DMS114 treated with DMSO at 0.1 percent for 48 hours (cell line): Measurements from ENCODE around the gene ADPRM.

Experiments
- DNase-seq: peaks from one replicate; lab custom pipeline; 2025; ENCODE audit not compliant: unreplicated experiment; lab: John Stamatoyannopoulos, UW

ADPRM gene

DNA sequence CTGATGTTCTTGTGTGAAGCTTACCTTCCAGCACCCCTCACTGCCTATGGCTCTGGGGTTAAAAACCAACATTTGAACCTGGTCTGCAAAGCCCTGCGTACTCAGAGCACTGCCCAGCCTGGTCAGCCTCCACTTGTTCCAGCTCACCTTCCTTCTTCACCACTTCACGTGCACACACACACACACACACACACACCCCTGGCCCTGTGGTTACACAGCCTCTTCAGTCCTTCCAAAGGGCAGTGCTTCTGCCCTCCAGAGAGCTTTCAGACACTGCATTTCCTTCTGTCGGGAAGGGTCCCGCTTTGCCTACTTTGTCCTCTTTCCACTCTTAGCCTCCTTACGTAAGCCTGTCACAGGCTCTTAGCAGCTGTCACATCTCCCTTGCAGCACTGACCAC, 42.0 kb downstream of the ADPRM start:
- DNase-seq: no peak

DNA sequence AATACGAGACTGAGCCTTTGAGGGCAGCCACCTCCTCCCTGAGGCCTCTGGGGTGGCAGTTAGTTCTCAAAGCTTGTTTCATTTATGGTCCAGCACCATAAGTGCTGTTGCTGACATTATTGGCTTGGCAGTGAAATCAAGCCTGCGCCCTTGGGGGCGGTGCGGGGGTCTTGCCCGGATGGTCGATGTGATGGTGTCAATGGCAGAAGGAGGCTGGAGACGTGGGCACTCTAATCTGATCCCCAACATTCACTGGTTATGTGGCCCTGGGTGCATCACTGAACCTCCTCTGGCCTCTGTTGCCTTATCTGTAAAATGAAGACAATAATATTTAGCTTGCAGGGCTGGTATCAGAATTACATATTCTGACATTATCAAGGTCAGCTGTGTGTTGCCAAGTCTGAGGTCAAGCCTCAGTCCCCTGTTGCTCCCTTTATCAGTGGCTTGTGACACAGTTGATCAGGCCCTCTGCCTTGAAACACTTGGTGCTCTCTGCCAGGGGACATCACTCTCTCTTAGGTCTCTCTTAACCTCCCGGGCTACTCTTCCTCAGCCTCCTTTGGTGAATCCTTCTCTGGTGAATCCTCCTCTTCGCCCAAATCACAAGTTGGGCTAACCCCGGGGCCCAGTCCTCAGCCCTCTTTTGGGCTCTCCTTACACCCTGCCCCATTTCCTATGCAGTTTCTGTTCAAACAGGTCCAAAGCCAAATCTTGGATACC, 44.2 kb downstream of the ADPRM start:
- DNase-seq: no peak

DNA sequence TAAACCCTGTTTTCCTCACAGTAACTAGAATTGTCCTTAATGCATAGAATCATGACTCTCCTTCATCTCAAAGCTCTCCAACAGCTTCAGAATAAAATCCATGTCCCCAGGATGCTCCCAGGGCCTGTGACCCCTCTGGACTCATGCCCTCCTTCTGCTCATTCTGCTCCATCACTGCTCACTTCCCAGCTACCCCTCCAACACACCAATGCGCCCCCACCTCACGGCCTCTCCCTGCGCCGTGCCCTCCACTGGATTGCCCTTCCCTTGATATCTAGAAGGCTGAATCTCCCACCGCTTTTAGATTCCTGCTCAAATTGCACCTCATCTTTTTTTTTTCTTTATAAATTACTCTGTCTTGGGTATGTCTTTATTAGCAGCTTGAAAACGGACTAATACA, 45.0 kb downstream of the ADPRM start:
- no peak for DNase-seq

DNA sequence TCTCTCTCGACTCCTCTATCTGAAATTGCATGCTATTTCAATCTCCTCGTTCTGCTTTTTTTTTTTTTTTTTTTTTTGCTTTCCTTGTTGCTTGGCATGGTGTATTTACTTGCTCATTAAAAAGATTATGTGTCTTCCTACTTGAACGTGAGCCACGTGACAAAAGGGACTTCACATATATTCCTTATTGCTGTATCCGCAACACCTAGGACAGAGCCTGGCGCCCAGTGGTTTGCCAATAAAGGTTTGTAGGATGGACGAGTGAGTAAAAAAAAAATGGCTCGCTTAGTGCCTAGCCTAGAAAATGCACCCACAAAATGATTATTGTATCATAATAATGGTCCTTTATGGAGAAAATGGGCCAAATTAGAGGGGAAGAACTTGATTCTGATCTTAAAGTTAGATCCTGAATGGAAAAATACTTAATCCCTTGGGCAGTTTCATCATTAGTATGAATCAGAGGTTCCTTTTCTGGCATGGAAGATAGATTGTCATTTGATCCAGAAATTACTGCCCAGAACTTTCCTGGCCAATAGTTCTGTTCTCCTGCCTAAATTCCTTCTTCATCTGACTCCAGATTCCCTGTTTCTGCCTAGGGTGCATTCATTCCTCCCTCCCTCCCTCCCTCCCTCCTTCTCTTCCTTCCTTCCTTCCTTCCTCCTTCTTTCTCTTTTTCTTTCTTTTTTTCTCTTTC, 46.1 kb downstream of the ADPRM start:
- no peak for DNase-seq

DNA sequence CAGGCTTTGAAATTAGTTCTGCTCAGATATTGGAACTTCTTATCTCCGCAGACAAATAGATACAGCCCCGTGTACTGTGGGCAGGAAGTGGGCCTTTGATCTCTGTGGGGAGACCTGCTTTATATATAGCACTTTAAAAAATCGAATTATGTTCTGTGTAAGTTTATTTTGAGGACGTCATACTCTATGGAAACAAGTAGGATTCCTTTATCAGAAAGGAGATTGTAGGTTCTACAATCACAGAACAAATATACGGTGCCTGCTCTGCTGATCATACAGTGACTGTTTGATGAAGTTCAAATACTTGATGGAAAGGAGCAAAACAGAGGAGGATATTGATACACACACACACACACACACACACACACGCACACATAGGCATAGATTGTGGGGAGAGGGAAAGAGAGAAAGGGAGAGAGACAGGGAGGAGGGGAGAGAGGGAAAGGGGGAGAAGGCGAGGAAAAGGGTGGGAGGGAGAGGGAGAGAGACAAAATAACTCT, 47.2 kb downstream of the ADPRM start:
- no peak for DNase-seq

DNA sequence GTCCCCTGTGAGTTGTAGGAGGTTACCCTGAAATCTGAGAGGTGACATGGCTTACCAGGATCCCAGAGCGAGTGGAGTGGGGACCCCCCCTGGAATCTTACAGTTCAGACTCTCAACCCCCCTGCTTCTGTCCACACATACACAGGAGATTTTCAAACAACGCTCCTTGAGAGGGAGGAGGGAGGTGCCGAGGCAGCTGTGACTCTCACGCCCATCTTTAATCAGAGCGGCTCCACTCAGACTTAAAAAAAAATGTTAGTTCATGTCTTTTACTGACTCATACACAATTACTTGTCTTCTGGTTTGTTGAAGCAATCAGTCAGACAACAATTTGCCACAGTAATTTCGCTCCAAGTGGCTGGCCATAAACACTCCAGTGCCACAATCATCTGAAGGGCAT, 47.8 kb downstream of the ADPRM start:
- no peak for DNase-seq

DNA sequence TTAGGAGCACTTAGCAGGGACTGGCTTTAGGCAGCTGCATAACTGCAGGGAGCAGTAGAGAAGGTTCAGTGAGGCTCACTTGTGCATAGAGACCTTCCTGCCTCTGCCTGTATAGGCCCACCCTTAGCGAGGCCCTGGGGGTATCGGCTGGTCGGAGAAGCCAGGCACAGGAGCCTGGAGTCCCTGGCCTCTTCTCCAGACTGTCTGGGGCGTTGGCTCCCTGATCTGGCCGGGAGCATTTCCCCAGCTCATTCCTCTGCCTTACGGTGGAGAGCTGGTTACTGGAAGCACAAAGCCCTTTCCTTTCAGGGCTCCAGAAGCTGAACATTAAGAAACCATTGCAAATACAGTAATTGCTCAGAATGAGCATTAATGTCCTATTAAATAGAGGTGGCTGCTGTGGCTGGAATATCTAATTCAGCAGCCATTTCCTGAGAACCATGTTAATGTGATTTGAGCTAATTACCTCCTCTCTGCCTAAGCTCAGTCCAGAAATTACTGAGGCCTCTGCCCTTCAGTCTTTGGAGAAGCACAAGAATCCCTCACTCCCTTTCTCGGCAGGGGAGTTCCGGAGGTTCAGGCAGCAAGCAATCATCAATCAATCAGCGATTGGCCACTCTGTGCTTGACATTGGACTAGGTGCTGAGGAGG, 51.3 kb downstream of the ADPRM start:
- no peak for DNase-seq

DNA sequence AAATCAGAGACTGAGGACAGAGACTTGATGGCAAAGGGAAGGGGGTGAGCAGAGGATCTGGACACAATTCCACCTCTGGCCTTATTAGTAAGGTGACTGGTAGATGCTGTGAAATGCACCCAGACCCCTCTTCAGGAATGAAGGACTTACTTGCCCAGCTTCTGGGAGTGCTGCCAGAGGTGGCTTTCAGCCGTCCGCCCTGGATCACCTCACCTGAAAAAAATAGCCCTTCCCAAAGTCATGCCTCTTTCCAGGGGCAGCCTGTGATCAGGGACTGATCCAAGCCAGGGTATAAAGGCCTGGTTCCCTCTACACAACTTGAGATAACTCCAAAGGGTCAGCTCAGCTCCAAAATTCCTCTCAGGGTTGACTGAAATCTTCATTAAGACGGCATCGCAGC, 52.8 kb downstream of the ADPRM start:
- no peak for DNase-seq

DNA sequence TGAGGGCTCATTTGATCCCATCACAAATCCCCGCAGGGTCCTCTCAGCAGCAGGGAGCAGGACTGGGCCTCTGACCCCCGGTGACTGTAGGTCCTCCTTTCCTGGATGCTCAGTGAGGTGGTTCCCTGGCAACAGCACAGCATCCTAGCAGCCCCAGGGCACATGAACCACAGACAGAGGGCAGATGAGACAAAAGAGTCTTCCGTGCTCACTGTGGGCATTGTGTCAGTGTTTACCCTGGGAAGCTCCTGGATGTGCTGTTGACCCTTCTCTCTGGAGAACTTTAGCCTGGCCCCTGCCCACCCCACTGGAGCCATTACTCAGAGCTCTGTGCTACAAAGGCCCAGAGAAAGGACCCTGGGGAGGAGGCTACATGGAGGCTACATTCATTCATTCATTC, 54.2 kb downstream of the ADPRM start:
- no peak for DNase-seq

DNA sequence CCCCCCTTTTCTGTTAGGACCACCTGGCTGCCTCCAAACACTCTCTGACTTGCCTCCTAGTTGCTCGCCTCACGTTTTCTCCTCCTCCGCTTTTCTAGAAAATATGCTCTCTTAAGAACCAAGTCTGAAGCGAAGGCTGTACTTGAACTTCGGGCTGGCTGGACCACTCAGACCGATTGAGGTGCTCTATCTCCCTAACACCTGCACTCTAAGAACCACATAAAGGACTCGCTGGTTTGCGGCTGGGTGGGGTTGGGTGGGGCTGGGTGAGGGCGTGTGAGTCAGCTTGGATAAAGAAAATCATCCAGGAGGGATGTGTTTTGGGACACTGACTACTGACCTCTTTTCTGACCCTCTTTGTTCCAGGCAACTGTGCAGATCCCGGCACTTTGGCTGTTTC, 55.3 kb downstream of the ADPRM start:
- no peak for DNase-seq

DNA sequence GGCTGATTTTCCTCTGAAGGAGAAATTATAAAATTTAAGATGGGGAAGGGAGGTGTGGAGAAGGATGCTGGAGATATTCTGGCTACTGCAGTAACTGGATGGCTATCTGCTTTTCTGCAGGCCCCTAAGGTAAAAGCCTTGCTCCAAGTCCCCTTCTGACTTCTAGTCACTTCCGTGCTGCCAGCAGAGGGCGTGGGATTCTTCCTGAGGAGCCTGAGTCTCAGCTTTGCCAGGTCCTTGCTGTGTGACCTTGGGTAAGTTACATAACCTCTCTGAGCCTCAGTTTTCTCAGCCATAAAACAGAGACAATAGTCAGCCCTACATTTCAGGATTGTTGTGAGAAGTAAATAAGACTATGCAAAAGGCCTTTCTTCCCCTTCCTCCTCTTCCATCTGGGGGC, 56.7 kb downstream of the ADPRM start:
- peak; percentile 11 for DNase-seq

DNA sequence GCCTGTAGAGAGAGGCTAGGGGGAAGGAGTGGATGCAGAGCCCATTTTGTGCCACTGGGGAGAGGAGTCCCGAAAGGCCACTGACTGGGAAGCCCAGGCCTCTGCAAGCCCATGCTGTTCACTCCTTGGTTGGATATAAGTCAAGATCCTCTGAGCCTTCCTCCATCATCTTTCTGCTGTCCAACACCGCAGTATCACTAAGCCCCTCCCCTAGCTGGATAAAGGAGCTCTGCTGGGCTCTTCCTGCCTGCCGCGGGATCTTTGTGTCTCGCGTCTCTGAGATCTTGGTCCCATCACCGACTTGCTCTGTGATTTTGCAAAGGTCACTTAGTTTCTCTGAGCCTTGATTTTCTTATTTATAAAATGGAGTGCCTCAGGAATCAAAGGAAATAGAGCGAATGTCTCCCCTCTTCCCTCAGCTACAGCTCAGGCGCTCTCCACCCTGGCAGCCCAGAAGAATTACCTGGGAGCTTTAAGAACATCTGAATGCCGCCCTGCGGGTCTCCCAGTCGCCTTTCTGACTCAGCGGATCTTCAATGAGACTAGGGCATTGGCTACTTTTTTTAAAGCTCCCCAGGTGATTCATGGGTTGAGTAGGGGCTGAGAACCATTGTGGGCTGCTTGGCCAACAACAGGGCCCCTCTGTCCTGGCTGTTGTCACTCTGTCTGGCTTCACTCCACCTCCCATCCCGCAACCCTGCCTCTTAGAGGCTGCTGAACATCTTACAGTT, 57.6 kb downstream of the ADPRM start:
- DNase-seq: no peak

DNA sequence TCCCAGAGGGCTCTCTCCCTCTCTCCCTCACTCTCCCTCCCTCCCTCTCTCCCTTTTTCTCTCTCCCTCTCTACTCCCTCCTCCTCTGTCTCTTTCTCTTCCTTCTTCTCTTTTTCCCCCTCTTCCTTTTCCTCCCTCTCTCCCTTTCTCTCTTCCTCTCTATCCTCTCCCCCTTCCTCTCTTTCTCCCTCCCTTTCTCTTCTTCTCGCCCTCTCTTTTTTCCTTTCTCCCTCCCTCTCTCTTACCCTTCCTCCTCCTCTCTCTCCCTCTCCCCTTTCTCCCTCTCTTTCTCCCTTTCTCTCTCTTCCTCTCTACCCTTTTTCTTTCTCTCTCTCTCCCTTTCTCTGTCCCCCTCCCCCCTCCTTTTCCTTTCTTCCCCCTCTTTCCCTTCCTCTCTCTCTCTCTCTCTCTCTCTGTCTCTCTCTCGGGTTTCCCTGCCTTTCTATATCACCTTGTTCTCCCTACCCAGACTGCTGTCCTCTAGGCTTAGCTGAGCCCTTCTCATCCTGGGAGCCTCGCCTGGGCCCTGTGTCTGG, 58.3 kb downstream of the ADPRM start:
- no peak for DNase-seq

DNA sequence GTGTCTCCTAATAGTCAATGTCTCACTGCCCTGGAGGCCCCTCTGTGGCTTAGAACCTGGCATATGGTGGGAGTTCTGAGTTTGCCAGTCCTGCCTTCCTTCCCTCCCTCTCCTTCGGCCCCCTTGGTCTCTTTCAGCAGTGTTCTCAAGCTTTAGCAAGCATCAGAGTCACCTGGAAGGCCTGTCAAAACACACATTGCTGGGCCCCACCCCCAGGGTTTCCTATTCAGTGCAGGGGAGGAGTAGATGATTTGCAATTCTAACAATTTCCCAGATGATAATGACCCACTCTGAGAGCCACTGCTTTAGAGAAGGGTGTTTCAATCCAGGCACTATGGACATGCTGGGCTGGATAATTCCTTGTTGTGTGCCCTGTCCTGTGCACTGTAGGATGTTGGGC, 58.8 kb downstream of the ADPRM start:
- no peak for DNase-seq

DNA sequence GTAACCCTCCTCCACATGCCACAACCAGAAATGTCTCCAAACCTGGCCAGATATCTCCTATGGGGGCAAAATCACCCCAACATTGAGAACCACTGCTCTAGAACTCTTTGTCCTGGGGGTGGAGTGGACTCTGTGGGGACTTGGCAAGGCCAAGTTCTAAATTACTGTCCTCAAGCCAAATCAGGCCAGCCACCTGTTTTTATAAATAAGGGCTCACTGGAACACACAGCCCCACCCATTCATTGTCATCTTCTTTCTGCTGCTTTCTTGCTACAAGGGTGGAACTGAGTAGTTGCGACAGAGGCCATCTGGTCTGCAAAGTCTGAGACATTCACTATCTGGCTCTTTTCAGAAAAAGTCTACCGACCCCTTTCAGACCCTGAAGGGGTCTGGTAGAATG, 59.2 kb downstream of the ADPRM start:
- no peak for DNase-seq

DNA sequence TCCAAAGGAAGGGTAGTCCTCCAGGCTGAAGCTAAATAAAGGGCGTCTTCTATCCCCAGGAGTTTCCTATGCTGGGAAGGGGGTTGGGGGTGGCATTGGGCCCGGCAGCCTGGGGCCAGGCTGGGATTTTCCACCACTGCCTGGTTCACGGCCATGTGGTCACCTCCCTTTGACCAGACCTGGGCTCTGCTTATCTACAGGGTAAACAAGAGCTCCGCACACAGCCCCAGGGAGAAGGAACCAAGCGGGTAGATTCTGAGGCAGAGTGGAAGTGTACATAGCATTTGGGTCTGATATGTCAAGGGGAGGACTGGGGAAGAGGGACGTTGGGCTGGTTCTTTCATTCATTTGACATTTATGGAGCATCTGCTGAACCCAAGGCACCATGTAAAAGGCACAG, 59.7 kb downstream of the ADPRM start:
- no peak for DNase-seq

DNA sequence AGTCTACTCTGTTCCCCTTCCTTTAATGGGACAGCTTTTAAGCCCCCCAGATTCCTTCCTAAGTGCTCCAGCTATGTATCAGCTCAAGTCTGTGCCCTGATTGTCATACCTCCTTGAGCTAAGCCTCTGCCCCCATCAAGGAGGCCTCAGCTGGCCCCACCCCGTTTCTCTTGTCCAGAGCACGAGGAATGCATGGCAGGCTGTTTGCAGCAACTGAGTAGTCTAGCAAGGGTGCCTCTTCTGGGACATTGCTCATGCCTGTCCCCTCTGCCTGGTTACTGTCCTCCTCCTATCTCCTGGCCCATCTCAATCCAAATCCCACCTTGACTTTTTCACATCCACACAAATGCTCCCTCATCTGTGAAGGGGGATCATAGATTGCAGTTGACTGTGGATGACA, 60.3 kb downstream of the ADPRM start:
- DNase-seq: no peak

DNA sequence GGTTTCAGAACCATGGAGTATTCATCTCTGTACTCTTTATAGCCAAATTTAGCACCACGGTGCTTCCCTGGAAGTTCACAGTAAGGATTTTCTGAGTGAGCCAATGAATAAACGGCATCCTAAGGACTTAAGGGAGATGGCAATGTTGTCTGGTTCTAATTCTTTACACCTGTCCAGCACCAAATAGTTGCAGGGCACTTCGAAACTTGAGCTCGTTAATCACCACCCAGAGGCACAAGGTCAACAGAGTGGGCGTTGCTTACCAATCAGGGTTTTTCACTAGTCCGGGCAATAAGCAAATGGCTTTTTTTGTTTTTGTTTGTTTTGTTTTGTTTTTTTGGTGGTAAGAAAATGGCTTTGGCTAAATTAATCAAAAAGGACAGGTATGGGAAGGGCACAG, 60.7 kb downstream of the ADPRM start:
- no peak for DNase-seq
